Cortex of kidney (tissue), 1 donor: Measurements from ENCODE around the gene GAGE13.
"Not testable (repeated sequence)": the region's sequence is repeated elsewhere in the genome, so short reads cannot be mapped to it uniquely, and the experiment has no call there.

Source experiments
- DNase-seq: peaks from one replicate; lab custom pipeline; 2025; lab: John Stamatoyannopoulos, UW

Gene GAGE13

DNA sequence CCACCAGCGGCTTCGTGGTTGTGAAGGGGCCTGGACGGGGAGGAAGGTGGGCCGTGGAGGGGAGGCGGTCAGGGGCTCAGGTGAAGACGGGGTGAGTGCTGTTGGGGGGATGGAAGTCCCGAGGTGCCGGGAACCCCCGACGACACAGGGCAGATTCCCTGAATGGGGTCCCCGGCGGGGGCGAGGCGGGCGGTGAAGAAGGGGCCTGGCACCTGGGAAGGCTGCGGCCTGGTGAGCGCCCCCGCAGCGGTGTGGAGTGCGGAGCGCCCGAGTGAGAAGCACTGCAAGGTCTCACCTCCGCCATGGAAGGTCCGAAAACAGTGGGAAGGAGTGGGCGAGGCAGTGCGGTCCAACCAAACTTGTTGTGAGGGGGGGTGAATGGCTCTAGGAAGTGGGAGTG is 459 bp downstream of the GAGE13 start:
- not testable (repeated sequence) for DNase-seq

DNA sequence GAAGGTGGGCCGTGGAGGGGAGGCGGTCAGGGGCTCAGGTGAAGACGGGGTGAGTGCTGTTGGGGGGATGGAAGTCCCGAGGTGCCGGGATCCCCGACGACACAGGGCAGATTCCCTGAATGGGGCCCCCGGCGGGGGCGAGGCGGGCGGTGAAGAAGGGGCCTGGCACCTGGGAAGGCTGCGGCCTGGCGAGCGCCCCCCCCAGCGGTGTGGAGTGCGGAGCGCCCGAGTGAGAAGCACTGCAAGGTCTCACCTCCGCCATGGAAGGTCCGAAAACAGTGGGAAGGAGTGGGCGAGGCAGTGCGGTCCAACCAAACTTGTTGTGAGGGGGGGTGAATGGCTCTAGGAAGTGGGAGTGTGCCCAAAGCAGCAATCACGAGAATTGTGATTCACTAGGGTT is 10.1 kb downstream of the GAGE13 start:
- DNase-seq: not testable (repeated sequence)

DNA sequence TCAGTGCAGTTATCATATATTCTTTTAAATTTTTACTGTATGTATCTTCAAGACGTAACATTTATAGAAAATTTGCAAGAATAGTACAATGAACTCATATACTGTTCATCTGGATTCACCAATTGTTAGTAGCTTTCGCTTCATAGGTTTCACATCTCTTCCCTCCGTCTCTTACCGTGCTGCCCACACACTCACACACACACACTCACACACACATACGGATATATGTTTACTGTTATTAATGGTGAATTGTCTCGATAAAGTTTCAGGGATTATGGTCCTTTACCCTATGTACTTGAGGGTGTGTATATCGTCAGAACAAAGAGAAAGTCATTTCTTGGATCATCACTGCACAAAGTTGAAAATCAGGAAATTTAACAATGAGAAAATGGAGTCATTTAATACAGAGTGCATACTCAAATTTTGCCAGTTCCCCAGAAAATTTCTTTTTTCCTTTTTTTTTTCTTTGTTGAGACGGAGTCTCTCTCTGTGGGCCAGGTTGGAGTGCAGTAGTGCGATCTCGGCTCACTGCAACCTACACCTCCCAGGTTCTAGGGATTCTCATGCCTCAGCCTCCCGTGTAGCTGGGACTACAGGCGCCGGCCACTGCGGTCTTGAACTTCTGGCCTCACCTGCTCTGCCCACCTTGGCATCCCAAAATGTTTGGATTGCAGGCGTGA is 13.3 kb downstream of the GAGE13 start:
- not testable (repeated sequence) for DNase-seq

GRCh38 chrX:49345402-49345801 is 14.0 kb downstream of the GAGE13 start:
- not testable (repeated sequence) for DNase-seq

- not testable (repeated sequence) for DNase-seq
Measured at GRCh38 chrX:49346150-49346549, 14.8 kb downstream of the GAGE13 start.
